Amniotic stem cell (primary cell): ENCODE measurements around the gene SORCS2.

Experiments
- DNase-seq: peaks from one replicate; lab custom pipeline; 2025; lab: John Stamatoyannopoulos, UW

SORCS2 gene

GRCh38 chr4:7375427-7375826, 183.1 kb downstream of the SORCS2 start:
- no peak for DNase-seq

GRCh38 chr4:7377223-7377865, 185.0 kb downstream of the SORCS2 start:
- no peak for DNase-seq

- DNase-seq = no peak
These were observed 186.8 kb downstream of the SORCS2 start for GRCh38 chr4:7379186-7379585.

- no peak for DNase-seq
These were observed 187.4 kb downstream of the SORCS2 start for GRCh38 chr4:7379719-7380118.

- no peak for DNase-seq
These were observed 189.0 kb downstream of the SORCS2 start for GRCh38 chr4:7381221-7381889.

- DNase-seq = no peak
These were observed 189.7 kb downstream of the SORCS2 start for GRCh38 chr4:7381890-7382633.

- DNase-seq = no peak
These were observed 190.3 kb downstream of the SORCS2 start for GRCh38 chr4:7382634-7383014.

GRCh38 chr4:7383266-7383665, 190.9 kb downstream of the SORCS2 start:
- no peak for DNase-seq

GRCh38 chr4:7384003-7384928, 191.9 kb downstream of the SORCS2 start:
- DNase-seq = no peak

GRCh38 chr4:7384929-7385890, 192.9 kb downstream of the SORCS2 start:
- DNase-seq = no peak

GRCh38 chr4:7387925-7388324, 195.6 kb downstream of the SORCS2 start:
- DNase-seq = no peak

- DNase-seq = no peak
These were observed 196.3 kb downstream of the SORCS2 start for GRCh38 chr4:7388627-7389026.

GRCh38 chr4:7389101-7389701, 196.9 kb downstream of the SORCS2 start:
- DNase-seq = no peak

- no peak for DNase-seq
These were observed 197.4 kb downstream of the SORCS2 start for GRCh38 chr4:7389719-7390118.

GRCh38 chr4:7390336-7390735, 198.0 kb downstream of the SORCS2 start:
- no peak for DNase-seq

- DNase-seq = no peak
These were observed 198.7 kb downstream of the SORCS2 start for GRCh38 chr4:7390906-7391636.

- no peak for DNase-seq
These were observed 199.5 kb downstream of the SORCS2 start for GRCh38 chr4:7391637-7392437.

GRCh38 chr4:7392438-7393421, 200.4 kb downstream of the SORCS2 start:
- no peak for DNase-seq
